ENCODE measurements around the gene SAPCD1. TPM values are rescaled to one million over a fixed set of nuclear protein-coding genes. Genes with fewer than 3 reads are reported as not detected.
"Not testable (repeated sequence)": the region's sequence is repeated elsewhere in the genome, so short reads cannot be mapped to it uniquely, and the experiment has no call there.

Gene SAPCD1
- total RNA-seq, 2 donors from 2014 or later = 7.9 to 8.4 TPM

DNA sequence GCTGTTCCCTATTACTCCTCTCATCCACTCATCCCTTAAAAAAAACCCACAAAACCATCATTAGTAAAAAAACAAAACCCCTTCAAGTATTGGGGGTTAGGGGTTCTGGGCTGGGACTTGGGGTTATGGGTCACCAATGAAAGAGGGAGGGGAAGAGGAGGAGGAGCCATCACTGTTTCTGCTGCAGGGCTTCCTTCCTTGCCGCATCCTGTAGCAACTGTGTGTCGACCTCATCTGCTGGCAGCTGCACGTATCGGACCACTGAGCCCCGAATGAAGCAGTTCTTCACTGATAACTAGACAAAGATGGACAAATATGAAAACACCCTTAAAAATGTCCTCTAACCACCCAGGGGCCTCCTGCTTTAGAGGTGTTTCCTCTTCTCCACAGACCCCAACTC lies 35.1 kb downstream of the SAPCD1 start:
- TF ChIP-seq CTCF (conservative IDR thresholded peaks at IDR 0.05) = no peak
- 99 to 100% methylated on average over 1 to 5 of the region's 5 CpGs for WGBS, 2 experiments (ENCODE audit: insufficient coverage in 1 of 2, insufficient read length in 1 of 2)
- Histone ChIP-seq H3K27ac (ENCODE audit: low read depth, low read length) (no peak overlapping the region), H3K9ac (ENCODE audit: extremely low read depth, low read length, poor library complexity, severe bottlenecking) (no peak overlapping the region), H3K36me3 (ENCODE audit: control insufficient read depth, insufficient read depth, low read length) (peaks cover 32% of the 10 kb centered on the region), H3K4me3 (ENCODE audit: low read length) (no peak overlapping the region), H3K4me1 (ENCODE audit: control insufficient read depth, insufficient read depth, low read length) (no peaks in the 10 kb centered on the region), H3K9me3 (ENCODE audit: control insufficient read depth, low read length) (no peaks in the 10 kb centered on the region), H3K27me3 (ENCODE audit: control insufficient read depth, insufficient read depth, low read length, poor library complexity, severe bottlenecking) (no peaks in the 10 kb centered on the region)
- no peak for DNase-seq
- H3K4me1 Mint-ChIP-seq = peaks cover 9% of the 10 kb centered on the region
- no peaks in the 10 kb centered on the region for H3K27me3 Mint-ChIP-seq (ENCODE audit: insufficient read depth)
- H3K4me3 Mint-ChIP-seq = no peak overlapping the region
- no peak overlapping the region for H3K27ac Mint-ChIP-seq
- H3K36me3 Mint-ChIP-seq (ENCODE audit: low read depth) = peaks cover 21% of the 10 kb centered on the region
- H3K9me3 Mint-ChIP-seq = no peaks in the 10 kb centered on the region

- H3K27me3 ChIP-seq (ENCODE audit: control insufficient read depth, insufficient read depth, low read length, poor library complexity, severe bottlenecking) = no peaks in the 10 kb centered on the region
- peaks cover 33% of the 10 kb centered on the region for H3K36me3 Mint-ChIP-seq (ENCODE audit: low read depth)
- no peaks in the 10 kb centered on the region for H3K4me1 Mint-ChIP-seq
- DNase-seq = no peak
- no peak overlapping the region for H3K9ac ChIP-seq (ENCODE audit: extremely low read depth, low read length, poor library complexity, severe bottlenecking)
- no peaks in the 10 kb centered on the region for H3K27me3 Mint-ChIP-seq (ENCODE audit: insufficient read depth)
- no peak overlapping the region for H3K4me3 Mint-ChIP-seq
- H3K36me3 ChIP-seq (ENCODE audit: control insufficient read depth, insufficient read depth, low read length) = peaks cover 39% of the 10 kb centered on the region
- no peaks in the 10 kb centered on the region for H3K9me3 ChIP-seq (ENCODE audit: control insufficient read depth, low read length)
- 90 to 94% methylated on average over 2 to 12 of the region's 12 CpGs for WGBS, 2 experiments (ENCODE audit: insufficient coverage in 1 of 2, insufficient read length in 1 of 2)
- no peak overlapping the region for H3K27ac ChIP-seq (ENCODE audit: low read depth, low read length)
- H3K4me3 ChIP-seq (ENCODE audit: low read length) = no peak overlapping the region
- H3K9me3 Mint-ChIP-seq = no peaks in the 10 kb centered on the region
- H3K4me1 ChIP-seq (ENCODE audit: control insufficient read depth, insufficient read depth, low read length) = no peaks in the 10 kb centered on the region
- no peak overlapping the region for H3K27ac Mint-ChIP-seq
- no peak for TF ChIP-seq CTCF (conservative IDR thresholded peaks at IDR 0.05)
These were observed 37.3 kb downstream of the SAPCD1 start for GRCh38 chr6:31799781-31800180.

GRCh38 chr6:31801031-31801927 lies 38.8 kb downstream of the SAPCD1 start:
- not testable (repeated sequence) for H3K9me3 ChIP-seq (ENCODE audit: control insufficient read depth, low read length); H3K9ac ChIP-seq (ENCODE audit: extremely low read depth, low read length, poor library complexity, severe bottlenecking); H3K27me3 Mint-ChIP-seq (ENCODE audit: insufficient read depth); H3K4me3 ChIP-seq (ENCODE audit: low read length); H3K4me1 ChIP-seq (ENCODE audit: control insufficient read depth, insufficient read depth, low read length); H3K4me1 Mint-ChIP-seq; DNase-seq; H3K27ac ChIP-seq (ENCODE audit: low read depth, low read length); H3K27me3 ChIP-seq (ENCODE audit: control insufficient read depth, insufficient read depth, low read length, poor library complexity, severe bottlenecking); H3K4me3 Mint-ChIP-seq; H3K27ac Mint-ChIP-seq; H3K9me3 Mint-ChIP-seq
- WGBS, 2 experiments (ENCODE audit: insufficient coverage in 1 of 2, insufficient read length in 1 of 2) = 95 to 96% methylated on average over 3 to 7 of the region's 8 CpGs
- H3K36me3 Mint-ChIP-seq (ENCODE audit: low read depth) = peaks cover 33% of the 10 kb centered on the region
- H3K36me3 ChIP-seq (ENCODE audit: control insufficient read depth, insufficient read depth, low read length) = peaks cover 39% of the 10 kb centered on the region

All from endodermal cell (in vitro differentiated cells).